ENCODE measurements around the gene HAND2.

The HAND2 gene

GRCh38 chr4:173529477-173530325, at the start of gene HAND2:
TSS of gene HAND2 (minus strand) at chr4:173530229. CDS start at chr4:173529289, 940 bp downstream.
- no peak for DNase-seq (ENCODE audit: low spot score)

- DNase-seq (ENCODE audit: low spot score) = no peak
Observed at GRCh38 chr4:173578956-173579355, 48.9 kb upstream of the HAND2 start.

- DNase-seq (ENCODE audit: low spot score) = no peak
Observed at GRCh38 chr4:173577963-173578362, 47.9 kb upstream of the HAND2 start.

GRCh38 chr4:173575482-173576152, 45.6 kb upstream of the HAND2 start:
- no peak for DNase-seq (ENCODE audit: low spot score)

GRCh38 chr4:173573725-173574124, 43.7 kb upstream of the HAND2 start:
- DNase-seq (ENCODE audit: low spot score) = no peak

GRCh38 chr4:173573286-173573685, 43.3 kb upstream of the HAND2 start:
- no peak for DNase-seq (ENCODE audit: low spot score)

- DNase-seq (ENCODE audit: low spot score) = no peak
Observed at GRCh38 chr4:173572493-173573129, 42.6 kb upstream of the HAND2 start.

GRCh38 chr4:173571620-173572019, 41.6 kb upstream of the HAND2 start:
- no peak for DNase-seq (ENCODE audit: low spot score)

- DNase-seq (ENCODE audit: low spot score) = no peak
Observed at GRCh38 chr4:173565281-173565680, 35.3 kb upstream of the HAND2 start.

GRCh38 chr4:173564461-173564860, 34.4 kb upstream of the HAND2 start:
- no peak for DNase-seq (ENCODE audit: low spot score)

- no peak for DNase-seq (ENCODE audit: low spot score)
Observed at GRCh38 chr4:173560896-173561295, 30.9 kb upstream of the HAND2 start.

GRCh38 chr4:173556398-173557131, 26.5 kb upstream of the HAND2 start:
- no peak for DNase-seq (ENCODE audit: low spot score)

- no peak for DNase-seq (ENCODE audit: low spot score)
Observed at GRCh38 chr4:173547889-173548288, 17.9 kb upstream of the HAND2 start.

- DNase-seq (ENCODE audit: low spot score) = no peak
Observed at GRCh38 chr4:173546776-173547175, 16.7 kb upstream of the HAND2 start.

- DNase-seq (ENCODE audit: low spot score) = no peak
Observed at GRCh38 chr4:173545440-173545839, 15.4 kb upstream of the HAND2 start.

GRCh38 chr4:173543266-173543665, 13.2 kb upstream of the HAND2 start:
- DNase-seq (ENCODE audit: low spot score) = no peak

- no peak for DNase-seq (ENCODE audit: low spot score)
Observed at GRCh38 chr4:173539986-173540385, 10.0 kb upstream of the HAND2 start.

- no peak for DNase-seq (ENCODE audit: low spot score)
Observed at GRCh38 chr4:173538909-173539445, 8.9 kb upstream of the HAND2 start.

- DNase-seq (ENCODE audit: low spot score) = no peak
Observed at GRCh38 chr4:173538148-173538908, 8.3 kb upstream of the HAND2 start.

GRCh38 chr4:173537613-173538147, 7.7 kb upstream of the HAND2 start:
- DNase-seq (ENCODE audit: low spot score) = no peak
